K562 (cell line): Measurements from ENCODE around the gene B4GALNT4. TPM values are rescaled to one million over a fixed set of nuclear protein-coding genes. Genes with fewer than 3 reads are reported as not detected.

Source experiments
- BCOR ChIP-seq: fragments of 450-650 bp; IDR thresholded peaks from 2 replicates; pipeline ENCODE4 v1.6.1; 2016
- CREB1 ChIP-seq, 2 experiments: sonication (generic) in 1 of 2; formaldehyde crosslinking in 1 of 2; IDR thresholded peaks; 2 replicates each; pipeline versions ENCODE4 v1.6.1 to v1.8.0; 2012 to 2022; ENCODE audit warnings: inconsistent platforms in 1 of 2, mild to moderate bottlenecking in 1 of 2, missing genetic modification reagents in 1 of 2, moderate library complexity in 1 of 2
- CREB3L1 ChIP-seq: fragments of 450-650 bp; IDR thresholded peaks from 2 replicates; pipeline ENCODE4 v1.6.1; 2014; ENCODE audit warnings: low read depth, mild to moderate bottlenecking, moderate library complexity, borderline replicate concordance
- CREM ChIP-seq: IDR thresholded peaks from 2 replicates; pipeline ENCODE4 v1.6.1; 2014; ENCODE audit warnings: antibody characterized with exemption, low read depth
- CSDE1 ChIP-seq, 2 experiments: fragments of 450-650 bp; IDR thresholded peaks; 2 replicates each; pipeline ENCODE4 v1.6.1; 2016; ENCODE audit warnings: mild to moderate bottlenecking in 1 of 2
- FOXK2 ChIP-seq, 2 experiments: fragments of 450-650 bp; IDR thresholded peaks in 1 of 2; conservative IDR thresholded peaks in 1 of 2; 2 replicates each; pipeline ENCODE4 v1.6.1; 2016; ENCODE audit warnings: low read depth in 2 of 2, mild to moderate bottlenecking in 1 of 2
- IRF9 ChIP-seq: fragments of 450-650 bp; IDR thresholded peaks from 2 replicates; pipeline ENCODE4 v1.6.1; 2016; ENCODE audit warnings: missing biosample characterization, missing genetic modification characterization
- KAT8 ChIP-seq: fragments of 450-650 bp; IDR thresholded peaks from 2 replicates; pipeline ENCODE4 v1.6.1; 2016; ENCODE audit warnings: low read depth, mild to moderate bottlenecking
- KLF6 ChIP-seq: fragments of 250-450 bp; sonication (Bioruptor Pico); IDR thresholded peaks from 2 replicates; pipeline ENCODE4 v1.4.0; 2020; ENCODE audit warnings: mild to moderate bottlenecking, moderate library complexity, borderline replicate concordance
- MAX ChIP-seq: sonication (generic); formaldehyde crosslinking; IDR thresholded peaks from 2 replicates; pipeline ENCODE4 v1.9.0; 2022; ENCODE audit warnings: mild to moderate bottlenecking, missing genetic modification reagents
- MITF ChIP-seq: IDR thresholded peaks from 2 replicates; pipeline ENCODE4 v1.6.1; 2014; ENCODE audit warnings: antibody characterized with exemption
- NBN ChIP-seq: fragments of 450-650 bp; IDR thresholded peaks from 2 replicates; pipeline ENCODE4 v1.6.1; 2016; ENCODE audit warnings: low read depth, mild to moderate bottlenecking
- NR2C2 ChIP-seq, 2 experiments: fragments of 200-800 bp in 1 of 2; sonication (Bioruptor generic) in 1 of 2; sonication (generic) in 1 of 2; formaldehyde crosslinking in 1 of 2; IDR thresholded peaks; 2 replicates each; pipeline versions ENCODE4 v1.6.1 to v1.8.0; 2016 to 2022; ENCODE audit warnings: mild to moderate bottlenecking in 1 of 2, missing compliant biosample characterization in 1 of 2, missing genetic modification characterization in 1 of 2, missing genetic modification reagents in 1 of 2
- PTTG1 ChIP-seq: fragments of 450-650 bp; IDR thresholded peaks from 2 replicates; pipeline ENCODE4 v1.6.1; 2016; ENCODE audit warnings: low read depth, mild to moderate bottlenecking, missing genetic modification characterization, missing compliant biosample characterization
- SIRT6 ChIP-seq: IDR thresholded peaks from one replicate; pipeline ENCODE4 v1.6.1; 2012; ENCODE audit warnings: low read depth, mild to moderate bottlenecking, control low read depth, inconsistent platforms, low read length, moderate library complexity
- SMAD4 ChIP-seq: fragments of 250-450 bp; sonication (Bioruptor Pico); conservative IDR thresholded peaks from 2 replicates; pipeline ENCODE4 v1.8.0; 2021; ENCODE audit warnings: inconsistent platforms, mild to moderate bottlenecking, moderate library complexity
- SMARCC2 ChIP-seq: fragments of 450-650 bp; IDR thresholded peaks from 2 replicates; pipeline ENCODE4 v1.6.1; 2017; ENCODE audit warnings: antibody characterized with exemption, moderate library complexity, mild to moderate bottlenecking, low read depth
- YBX1 ChIP-seq: fragments of 450-650 bp; IDR thresholded peaks from 2 replicates; pipeline ENCODE4 v1.7.1; 2016; ENCODE audit warnings: mild to moderate bottlenecking
- ZBTB8A ChIP-seq: fragments of 450-650 bp; IDR thresholded peaks from 2 replicates; pipeline ENCODE4 v1.6.1; 2018; ENCODE audit warnings: mild to moderate bottlenecking, moderate library complexity; ENCODE audit not compliant: partially characterized antibody
- ZFP36 ChIP-seq: fragments of 150-350 bp; IDR thresholded peaks from 2 replicates; pipeline ENCODE4 v1.6.1; 2018; ENCODE audit warnings: low read length, low read depth; ENCODE audit not compliant: partially characterized antibody
- ZNF146 ChIP-seq: IDR thresholded peaks from one replicate; pipeline ENCODE4 v1.6.1; 2018; ENCODE audit warnings: missing compliant biosample characterization; ENCODE audit not compliant: unreplicated experiment
- ZNF507 ChIP-seq: conservative IDR thresholded peaks from 2 replicates; pipeline ENCODE4 v1.6.1; 2017; ENCODE audit warnings: missing genetic modification characterization, missing compliant biosample characterization
- ZNF511 ChIP-seq: sonication (generic); formaldehyde crosslinking; IDR thresholded peaks from 2 replicates; pipeline ENCODE4 v1.8.0; 2022; ENCODE audit warnings: mild to moderate bottlenecking, missing genetic modification reagents
- ZNF668 ChIP-seq: fragments of 250-450 bp; sonication (Bioruptor Pico); IDR thresholded peaks from 2 replicates; pipeline ENCODE4 v1.8.0; 2022; ENCODE audit warnings: mild to moderate bottlenecking, inconsistent platforms
- polyA plus RNA-seq, 8 experiments: library from polyadenylated mRNA; depleted of rRNA in 4 of 8; stranded (reverse) in 5 of 8; unstranded in 3 of 8; fragments of >200 nt; fragmentation: Nextera tagmentation in 2 of 8; fragmentation: Illumina TruSeq in 1 of 8; extraction: Ambion mirVana in 2 of 8; extraction: Trizol in 1 of 8; gene quantifications; 2 replicates each; pipeline versions ENCODE4 v1.2.1 to v1.2.3, GENCODE V29; 2011 to 2014; ENCODE audit warnings: inconsistent platforms in 1 of 8, missing spikeins in 1 of 8
- total RNA-seq, 7 experiments: library from RNA; depleted of rRNA in 6 of 7; stranded (reverse); fragments of >200 nt in 6 of 7; fragmentation: Illumina TruSeq in 2 of 7; extraction: Trizol in 2 of 7; gene quantifications; 2 replicates each; pipeline versions ENCODE4 v1.2.1 to v1.2.3, GENCODE V29; 2011 to 2021; ENCODE audit warnings: low replicate concordance in 1 of 7

B4GALNT4 gene
- total and polyA plus RNA-seq, 9 of the 15 experiments (the other 6 are each of a cell fraction or from before 2014, with no cell fraction given): 0.20 to 37.1 (median 10.8) TPM; not detected in 1

- TF ChIP-seq NR2C2 (CRISPR knock-in tag; IDR thresholded peaks at IDR 0.05) (0 out of 2 replicates have a peak, but pooled peaks have one; percentile 51), NR2C2 (tag; IDR thresholded peaks at IDR 0.05) (peak; percentile 94), NBN (peak; percentile 43; the same call in 1 of the 2 replicates), FOXK2 (conservative IDR thresholded peaks at IDR 0.05 in 1 of 2, IDR thresholded peaks at IDR 0.05 in 1 of 2; ENCODE audit: low read depth in 2 of 2) (no peak), KAT8 (no peak), KLF6 (CRISPR knock-in tag) (no peak), BCOR (peak; percentile 62), ZNF511 (CRISPR knock-in tag) (peak; percentile 74; the same call in 1 of the 2 replicates), IRF9 (tag) (no peak), ZBTB8A (no peak), CREB3L1 (0 out of 2 replicates have a peak, but pooled peaks have one; percentile 31), SIRT6 (no peak), MITF (no peak), CSDE1 (IDR thresholded peaks at IDR 0.05) (no peak), YBX1 (no peak), SMAD4 (CRISPR knock-in tag) (peak; percentile 78), ZFP36 (peak; percentile 68), ZNF668 (CRISPR knock-in tag) (no peak), CREB1 (IDR thresholded peaks at IDR 0.05) (peak; percentile 57), CREB1 (CRISPR knock-in tag; IDR thresholded peaks at IDR 0.05) (no peak; the same call in 1 of the 2 replicates), PTTG1 (tag) (no peak), SMARCC2 (no peak), ZNF507 (tag) (no peak), ZNF146 (CRISPR knock-in tag) (no peak), MAX (CRISPR knock-in tag) (peak; percentile 78), CREM (peak; percentile 71)
Measured at GRCh38 chr11:406796-407650, 37.7 kb downstream of the B4GALNT4 start (continued).
